ENCODE data around the gene RPS6KB2. TPM values are rescaled to one million over a fixed set of nuclear protein-coding genes. Genes with fewer than 3 reads are reported as not detected.
A peak's percentile ranks its signal among the peaks of the same experiment; 100 is the strongest.

Gene RPS6KB2
- total and polyA plus RNA-seq, 9 of the 15 experiments (the other 6 are each of a cell fraction or from before 2014, with no cell fraction given), result 0.42 to 122 (median 82.6) TPM

DNA sequence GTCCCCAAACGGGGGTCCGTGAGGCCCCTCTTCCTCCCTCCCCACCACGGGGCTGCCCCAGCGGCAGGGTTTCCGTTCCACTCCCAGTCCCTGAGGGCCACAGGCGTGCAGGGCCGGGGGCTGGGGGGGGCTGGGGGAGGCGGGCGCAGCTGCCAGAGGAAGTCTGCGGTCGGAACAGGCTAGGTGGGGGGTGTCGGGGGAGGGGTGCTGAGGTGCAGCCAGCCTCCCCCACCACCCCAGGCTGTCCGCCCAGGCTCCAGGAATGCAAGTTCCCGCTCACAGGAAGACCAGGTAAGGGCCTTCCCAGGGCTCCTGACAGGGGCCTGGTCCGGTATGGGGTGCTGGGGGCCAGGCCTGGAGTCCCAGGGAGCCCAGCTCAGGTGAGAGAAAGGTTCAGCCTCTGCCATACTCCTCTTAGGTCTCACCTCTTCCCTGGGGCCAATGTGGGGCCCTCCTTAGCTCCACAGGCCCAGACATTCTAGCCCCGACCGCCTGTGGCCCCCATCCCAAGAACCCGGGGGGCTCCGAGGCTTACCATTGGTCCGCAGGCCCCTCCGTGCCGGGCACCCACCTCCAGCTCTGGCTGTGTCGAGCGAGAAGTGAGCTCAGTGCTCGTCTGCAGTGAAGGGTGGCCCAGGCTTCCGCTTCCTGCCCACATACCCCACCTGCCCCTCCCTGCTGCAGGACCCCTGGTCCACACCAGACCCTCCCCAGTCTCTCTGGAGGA, 9.0 kb downstream of the RPS6KB2 start, which contains the start of gene PTPRCAP (continued):
- TF ChIP-seq, protein P1, sequence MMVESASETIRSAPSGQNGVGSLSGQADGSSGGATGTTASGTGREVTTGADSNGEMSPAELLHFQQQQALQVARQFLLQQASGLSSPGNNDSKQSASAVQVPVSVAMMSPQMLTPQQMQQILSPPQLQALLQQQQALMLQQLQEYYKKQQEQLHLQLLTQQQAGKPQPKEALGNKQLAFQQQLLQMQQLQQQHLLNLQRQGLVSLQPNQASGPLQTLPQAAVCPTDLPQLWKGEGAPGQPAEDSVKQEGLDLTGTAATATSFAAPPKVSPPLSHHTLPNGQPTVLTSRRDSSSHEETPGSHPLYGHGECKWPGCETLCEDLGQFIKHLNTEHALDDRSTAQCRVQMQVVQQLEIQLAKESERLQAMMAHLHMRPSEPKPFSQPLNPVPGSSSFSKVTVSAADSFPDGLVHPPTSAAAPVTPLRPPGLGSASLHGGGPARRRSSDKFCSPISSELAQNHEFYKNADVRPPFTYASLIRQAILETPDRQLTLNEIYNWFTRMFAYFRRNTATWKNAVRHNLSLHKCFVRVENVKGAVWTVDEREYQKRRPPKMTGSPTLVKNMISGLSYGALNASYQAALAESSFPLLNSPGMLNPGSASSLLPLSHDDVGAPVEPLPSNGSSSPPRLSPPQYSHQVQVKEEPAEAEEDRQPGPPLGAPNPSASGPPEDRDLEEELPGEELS (CRISPR knock-in tag; IDR thresholded peaks at IDR 0.05; ENCODE audit: borderline replicate concordance), result no peak
- TF ChIP-seq ZNF347 (CRISPR knock-in tag; IDR thresholded peaks at IDR 0.05; ENCODE audit: low read depth) (no peak), SMC3 (conservative IDR thresholded peaks at IDR 0.05; ENCODE audit: insufficient read depth, low read depth, low read length) (no peak), ZNF75A (CRISPR knock-in tag; IDR thresholded peaks at IDR 0.05) (no peak), ARNT (IDR thresholded peaks at IDR 0.05) (no peak), RBM15 (IDR thresholded peaks at IDR 0.05; ENCODE audit: insufficient read depth, low read length) (no peak), LCOR (CRISPR knock-in tag; IDR thresholded peaks at IDR 0.05) (no peak), ZNF197 (CRISPR knock-in tag; IDR thresholded peaks at IDR 0.05; ENCODE audit: low read depth) (no peak), TBL1XR1 (IDR thresholded peaks at IDR 0.05; ENCODE audit: low read length in 2 of 2) (no peak), ZBTB7A (IDR thresholded peaks at IDR 0.05; ENCODE audit: borderline replicate concordance, control insufficient read depth, low read depth, low read length) (peak; percentile 60; the same call in 1 of the 2 replicates), ZC3H11A (IDR thresholded peaks at IDR 0.05; ENCODE audit: low read depth, low read length) (no peak), NFRKB (IDR thresholded peaks at IDR 0.05; ENCODE audit: low read depth) (no peak), ZNF384 (IDR thresholded peaks at IDR 0.05; ENCODE audit: low read depth, low read length) (no peak), TAF9B (IDR thresholded peaks at IDR 0.05; ENCODE audit: partially characterized antibody) (no peak), ATF1 (CRISPR knock-in tag; IDR thresholded peaks at IDR 0.05) (no peak), ATF1 (tag; IDR thresholded peaks at IDR 0.05) (no peak), NR1H2 (CRISPR knock-in tag; IDR thresholded peaks at IDR 0.05) (no peak)
- TF ChIP-seq, protein P2, sequence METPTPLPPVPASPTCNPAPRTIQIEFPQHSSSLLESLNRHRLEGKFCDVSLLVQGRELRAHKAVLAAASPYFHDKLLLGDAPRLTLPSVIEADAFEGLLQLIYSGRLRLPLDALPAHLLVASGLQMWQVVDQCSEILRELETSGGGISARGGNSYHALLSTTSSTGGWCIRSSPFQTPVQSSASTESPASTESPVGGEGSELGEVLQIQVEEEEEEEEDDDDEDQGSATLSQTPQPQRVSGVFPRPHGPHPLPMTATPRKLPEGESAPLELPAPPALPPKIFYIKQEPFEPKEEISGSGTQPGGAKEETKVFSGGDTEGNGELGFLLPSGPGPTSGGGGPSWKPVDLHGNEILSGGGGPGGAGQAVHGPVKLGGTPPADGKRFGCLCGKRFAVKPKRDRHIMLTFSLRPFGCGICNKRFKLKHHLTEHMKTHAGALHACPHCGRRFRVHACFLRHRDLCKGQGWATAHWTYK (CRISPR knock-in tag; IDR thresholded peaks at IDR 0.05), result no peak
- TF ChIP-seq, protein P3, sequence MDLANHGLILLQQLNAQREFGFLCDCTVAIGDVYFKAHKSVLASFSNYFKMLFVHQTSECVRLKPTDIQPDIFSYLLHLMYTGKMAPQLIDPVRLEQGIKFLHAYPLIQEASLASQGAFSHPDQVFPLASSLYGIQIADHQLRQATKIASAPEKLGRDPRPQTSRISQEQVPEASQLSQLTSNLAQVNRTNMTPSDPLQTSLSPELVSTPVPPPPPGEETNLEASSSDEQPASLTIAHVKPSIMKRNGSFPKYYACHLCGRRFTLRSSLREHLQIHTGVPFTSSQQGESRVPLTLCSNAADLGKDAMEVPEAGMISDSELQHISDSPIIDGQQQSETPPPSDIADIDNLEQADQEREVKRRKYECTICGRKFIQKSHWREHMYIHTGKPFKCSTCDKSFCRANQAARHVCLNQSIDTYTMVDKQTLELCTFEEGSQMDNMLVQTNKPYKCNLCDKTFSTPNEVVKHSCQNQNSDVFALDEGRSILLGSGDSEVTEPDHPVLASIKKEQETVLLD (IDR thresholded peaks at IDR 0.05), result no peak
- TF ChIP-seq, protein P4, sequence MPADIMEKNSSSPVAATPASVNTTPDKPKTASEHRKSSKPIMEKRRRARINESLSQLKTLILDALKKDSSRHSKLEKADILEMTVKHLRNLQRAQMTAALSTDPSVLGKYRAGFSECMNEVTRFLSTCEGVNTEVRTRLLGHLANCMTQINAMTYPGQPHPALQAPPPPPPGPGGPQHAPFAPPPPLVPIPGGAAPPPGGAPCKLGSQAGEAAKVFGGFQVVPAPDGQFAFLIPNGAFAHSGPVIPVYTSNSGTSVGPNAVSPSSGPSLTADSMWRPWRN (IDR thresholded peaks at IDR 0.05; ENCODE audit: low read depth), result no peak
- TF ChIP-seq, protein P5, sequence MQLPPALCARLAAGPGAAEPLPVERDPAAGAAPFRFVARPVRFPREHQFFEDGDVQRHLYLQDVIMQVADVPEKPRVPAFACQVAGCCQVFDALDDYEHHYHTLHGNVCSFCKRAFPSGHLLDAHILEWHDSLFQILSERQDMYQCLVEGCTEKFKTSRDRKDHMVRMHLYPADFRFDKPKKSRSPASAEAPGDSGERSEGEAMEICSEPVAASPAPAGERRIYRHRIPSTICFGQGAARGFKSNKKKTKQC (CRISPR knock-in tag; IDR thresholded peaks at IDR 0.05), result no peak

All from K562 (cell line).